Gastroesophageal sphincter (tissue), 4 donors: ENCODE results near the gene NBEA. TPM values are rescaled to one million over a fixed set of nuclear protein-coding genes. Genes with fewer than 3 reads are reported as not detected.
"Not testable (repeated sequence)": the region's sequence is repeated elsewhere in the genome, so short reads cannot be mapped to it uniquely, and the experiment has no call there.

Experiments
- ATAC-seq: fragments of 150-250 bp; one replicate; pipeline ENCODE4 v1.9.1; 2016; ENCODE audit warnings: mild to moderate bottlenecking, moderate library complexity
- H3K27ac ChIP-seq, 4 donors: fragments of 200-600 bp; sonication (generic) in 3 of 4; 1 replicate in 3 of 4; 2 replicates in 1 of 4; pipeline ENCODE4 v1.5.1; 2016 to 2019
- H3K27me3 ChIP-seq: fragments of 200-600 bp; sonication (generic); one replicate; pipeline ENCODE4 v1.5.1; 2019
- H3K36me3 ChIP-seq, 2 donors: fragments of 200-600 bp; sonication (generic); one replicate each; pipeline ENCODE4 v1.5.1; 2019; ENCODE audit warnings: control low read depth in 1 of 2
- H3K4me1 ChIP-seq, 3 donors: fragments of 200-600 bp; sonication (generic); 1 replicate in 2 of 3; 2 replicates in 1 of 3; pipeline ENCODE4 v1.5.1; 2016 to 2019; ENCODE audit warnings: control low read depth in 2 of 3
- H3K4me3 ChIP-seq, 2 donors: fragments of 200-600 bp; sonication (generic); one replicate each; pipeline ENCODE4 v1.5.1; 2019; ENCODE audit warnings: mild to moderate bottlenecking in 1 of 2, moderate library complexity in 1 of 2
- H3K9me3 ChIP-seq, 3 donors: fragments of 200-600 bp; sonication (generic); one replicate each; pipeline ENCODE4 v1.5.1; 2017 to 2019; ENCODE audit warnings: control low read depth in 2 of 3
- CTCF ChIP-seq, 4 experiments: fragments of 200-600 bp in 2 of 4; fragments of 450-650 bp in 2 of 4; sonication (generic) in 1 of 4; IDR thresholded peaks; one replicate each; pipeline ENCODE4 v1.5.1; 2017 to 2019; ENCODE audit warnings: antibody characterized with exemption in 4 of 4, mild to moderate bottlenecking in 2 of 4, moderate library complexity in 2 of 4
- EP300 ChIP-seq: sonication (generic); formaldehyde crosslinking; IDR thresholded peaks from one replicate; pipeline ENCODE4 v1.6.1; 2017; ENCODE audit warnings: antibody characterized with exemption, mild to moderate bottlenecking
- POLR2A ChIP-seq, 2 donors: fragments of 450-650 bp; IDR thresholded peaks; one replicate each; pipeline ENCODE4 v1.6.1; 2017; ENCODE audit warnings: antibody characterized with exemption in 2 of 2, mild to moderate bottlenecking in 2 of 2, moderate library complexity in 1 of 2
- POLR2AphosphoS5 ChIP-seq: sonication (generic); formaldehyde crosslinking; IDR thresholded peaks from one replicate; pipeline ENCODE4 v1.6.1; 2017; ENCODE audit warnings: antibody characterized with exemption
- WGBS, 2 donors: methylation state at CpG; one replicate each; pipeline ENCODE4 v1.1.5; 2018; ENCODE audit warnings: low coverage in 1 of 2; 5-methylcytosine and 5-hydroxymethylcytosine counted together
- total RNA-seq, 4 donors: library from RNA; depleted of rRNA; stranded (reverse); fragments of >200 nt; gene quantifications; one replicate each; pipeline ENCODE4 v1.1.0, GENCODE V29; 2016

The NBEA gene
- total RNA-seq, 4 donors from 2014 or later, result 24.8 to 52.1 (median 35.4) TPM

GRCh38 chr13:35055705-35056104 is 113.6 kb downstream of the NBEA start:
- ATAC-seq, result no peak
- 95 to 97% methylated on average over 5 of the region's 5 CpGs for WGBS, 2 donors
- Histone ChIP-seq H3K27ac (no peak overlapping the region), H3K4me1 (no peaks in the 10 kb centered on the region), H3K4me3 (no peak overlapping the region), H3K36me3 (peaks cover 0 to 9% of the 10 kb centered on the region in 2 donors), H3K9me3 (no peaks in the 10 kb centered on the region), H3K27me3 (no peaks in the 10 kb centered on the region)
- TF ChIP-seq POLR2AphosphoS5, result no peak

GRCh38 chr13:35057858-35058257 is 115.8 kb downstream of the NBEA start:
- no peaks in the 10 kb centered on the region for H3K4me1 ChIP-seq
- no peaks in the 10 kb centered on the region for H3K9me3 ChIP-seq
- no peaks in the 10 kb centered on the region for H3K27me3 ChIP-seq
- no peak overlapping the region for H3K27ac ChIP-seq
- no peak overlapping the region for H3K4me3 ChIP-seq
- TF ChIP-seq CTCF (IDR thresholded peaks at IDR 0.05) (no peak), POLR2A (IDR thresholded peaks at IDR 0.05) (no peak), POLR2AphosphoS5 (no peak), EP300 (no peak)
- 96 to 98% methylated on average over 6 of the region's 6 CpGs for WGBS, 2 donors
- ATAC-seq, result no peak
- peaks cover 0 to 9% of the 10 kb centered on the region in 2 donors for H3K36me3 ChIP-seq

- H3K36me3 ChIP-seq, H3K4me1 ChIP-seq, H3K9me3 ChIP-seq, ATAC-seq, H3K27ac ChIP-seq, H3K27me3 ChIP-seq, H3K4me3 ChIP-seq: not testable (repeated sequence)
- WGBS, 2 donors, result 89 to 91% methylated on average over 3 of the region's 3 CpGs
These were observed 116.5 kb downstream of the NBEA start for GRCh38 chr13:35058585-35058984.

GRCh38 chr13:35086667-35087066 is 144.6 kb downstream of the NBEA start:
- 84 to 90% methylated on average over 1 to 2 of the region's 2 CpGs for WGBS, 2 donors
- Histone ChIP-seq H3K27me3 (no peaks in the 10 kb centered on the region), H3K36me3 (peaks cover 0 to 6% of the 10 kb centered on the region in 2 donors), H3K9me3 (no peaks in the 10 kb centered on the region), H3K4me3 (no peak overlapping the region), H3K27ac (no peak overlapping the region), H3K4me1 (no peaks in the 10 kb centered on the region)
- no peak for ATAC-seq
- no peak for TF ChIP-seq CTCF (IDR thresholded peaks at IDR 0.05)

- H3K4me3 ChIP-seq, result no peak overlapping the region
- H3K36me3 ChIP-seq, result no peaks in the 10 kb centered on the region
- ATAC-seq, result no peak
- H3K9me3 ChIP-seq, result no peaks in the 10 kb centered on the region
- H3K4me1 ChIP-seq, result no peaks in the 10 kb centered on the region
- TF ChIP-seq CTCF (IDR thresholded peaks at IDR 0.05), result no peak
- TF ChIP-seq EP300, result no peak
- no peak for TF ChIP-seq POLR2AphosphoS5
- no peak for TF ChIP-seq POLR2A (IDR thresholded peaks at IDR 0.05)
- no peak overlapping the region for H3K27ac ChIP-seq
- no peaks in the 10 kb centered on the region for H3K27me3 ChIP-seq
- 78 to 92% methylated on average over 4 of the region's 4 CpGs for WGBS, 2 donors
These were observed 150.2 kb downstream of the NBEA start for GRCh38 chr13:35092251-35092650.

- Histone ChIP-seq H3K4me3 (no peak overlapping the region), H3K36me3 (no peaks in the 10 kb centered on the region), H3K4me1 (no peaks in the 10 kb centered on the region), H3K9me3 (no peaks in the 10 kb centered on the region), H3K27me3 (no peaks in the 10 kb centered on the region), H3K27ac (no peak overlapping the region)
- WGBS, 2 donors, result 81 to 87% methylated on average over 2 of the region's 2 CpGs
- no peak for ATAC-seq
- TF ChIP-seq CTCF (IDR thresholded peaks at IDR 0.05) (no peak), POLR2AphosphoS5 (no peak), EP300 (no peak), POLR2A (IDR thresholded peaks at IDR 0.05) (no peak)
These were observed 150.7 kb downstream of the NBEA start for GRCh38 chr13:35092751-35093150.
